H1 (cell line): ENCODE results near the gene MIXL1. TPM values are rescaled to one million over a fixed set of nuclear protein-coding genes. Genes with fewer than 3 reads are reported as not detected.

Source experiments
- CTCF ChIA-PET: fragments of 300-600 bp; sonication (Branson Sonifier 250); formaldehyde crosslinking; loops from one replicate; lab custom pipeline; 2021; ENCODE audit not compliant: partially characterized antibody; lab: Charles Lee
- POLR2A ChIA-PET: fragments of 300-600 bp; sonication (Branson Sonifier 250); formaldehyde crosslinking; loops from one replicate; lab custom pipeline; 2021; ENCODE audit warnings: inconsistent platforms; ENCODE audit not compliant: partially characterized antibody; lab: Charles Lee
- DNase-seq, 2 experiments: peaks; one replicate each; pipeline versions ENCODE4 v3.0.0 to v3.0.0-alpha.2; 2010 to 2022; ENCODE audit warnings: low spot score in 2 of 2, low read depth in 1 of 2, mixed read lengths in 1 of 2
- FAIRE-seq: peaks from 2 replicates; lab custom pipeline; 2011; peaks lifted over from hg19 to GRCh38; lab: Jason Lieb, UNC
- H2AFZ ChIP-seq: 2 replicates; pipeline ENCODE4 v1.8.1; 2012; ENCODE audit warnings: low read length, inconsistent platforms
- H2AK5ac ChIP-seq: 2 replicates; pipeline ENCODE4 v1.6.1; 2013; ENCODE audit warnings: low read depth, low read length
- H2BK120ac ChIP-seq: replicated peaks from 2 replicates; pipeline ENCODE3; 2013; ENCODE audit warnings: low read depth, low read length, inconsistent platforms
- H2BK12ac ChIP-seq: 2 replicates; pipeline ENCODE4 v1.6.1; 2013; ENCODE audit warnings: low read depth, low read length
- H2BK15ac ChIP-seq: 2 replicates; pipeline ENCODE4 v1.6.1; 2013; ENCODE audit warnings: low read length
- H2BK20ac ChIP-seq: 2 replicates; pipeline ENCODE4 v1.6.1; 2013; ENCODE audit warnings: low read length
- H2BK5ac ChIP-seq: 2 replicates; pipeline ENCODE4 v1.6.1; 2013; ENCODE audit warnings: low read depth, low read length
- H3K14ac ChIP-seq: 2 replicates; pipeline ENCODE4 v1.6.1; 2013; ENCODE audit warnings: inconsistent platforms; ENCODE audit not compliant: insufficient read length
- H3K18ac ChIP-seq: 2 replicates; pipeline ENCODE4 v1.6.1; 2013; ENCODE audit warnings: low read length; ENCODE audit errors: extremely low read depth
- H3K23ac ChIP-seq: 2 replicates; pipeline ENCODE4 v1.6.1; 2013; ENCODE audit warnings: inconsistent platforms; ENCODE audit not compliant: insufficient read length
- H3K23me2 ChIP-seq: 2 replicates; pipeline ENCODE4 v1.6.1; 2013; ENCODE audit warnings: low read depth, low read length
- H3K27ac ChIP-seq: 2 replicates; pipeline ENCODE4 v1.6.1; 2011; ENCODE audit warnings: low read depth, low read length, inconsistent platforms
- H3K27me3 ChIP-seq, 4 experiments: replicated peaks in 1 of 4; 1 replicate in 1 of 4; 2 replicates in 3 of 4; pipeline versions ENCODE4 v1.6.1 to v1.8.1; 2011 to 2013; ENCODE audit warnings: low read length in 3 of 4, mild to moderate bottlenecking in 3 of 4, inconsistent platforms in 2 of 4, mixed read lengths in 2 of 4, moderate library complexity in 1 of 4; ENCODE audit not compliant: control insufficient read depth in 3 of 4, insufficient read depth in 3 of 4; ENCODE audit errors: extremely low read depth in 1 of 4
- H3K36me3 ChIP-seq, 4 experiments: 2 replicates each; pipeline versions ENCODE4 v1.6.1 to v1.8.1; 2011 to 2013; ENCODE audit warnings: mild to moderate bottlenecking in 4 of 4, low read length in 3 of 4, moderate library complexity in 2 of 4, control low read depth in 1 of 4, inconsistent platforms in 1 of 4; ENCODE audit not compliant: insufficient read depth in 4 of 4, control insufficient read depth in 2 of 4
- H3K4ac ChIP-seq: replicated peaks from 2 replicates; pipeline ENCODE3; 2013; ENCODE audit warnings: low read length, low read depth, mixed read lengths, inconsistent platforms; ENCODE audit not compliant: insufficient read length
- H3K4me1 ChIP-seq, 4 experiments: replicated peaks in 1 of 4; 1 replicate in 1 of 4; 2 replicates in 3 of 4; pipeline versions ENCODE4 v1.6.1 to v1.8.1; 2011 to 2013; ENCODE audit warnings: low read length in 3 of 4, inconsistent platforms in 2 of 4, mixed read lengths in 1 of 4; ENCODE audit not compliant: insufficient read depth in 4 of 4, control insufficient read depth in 3 of 4
- H3K4me2 ChIP-seq, 2 experiments: 2 replicates each; pipeline versions ENCODE4 v1.6.1 to v1.8.1; 2011 to 2013; ENCODE audit warnings: low read depth in 2 of 2, low read length in 2 of 2, control low read depth in 1 of 2, inconsistent platforms in 1 of 2, mild to moderate bottlenecking in 1 of 2; ENCODE audit not compliant: insufficient read depth in 1 of 2
- H3K4me3 ChIP-seq, 4 experiments: fragments of 200-600, 300-600 bp in 1 of 4; sonication (generic), shearing (Covaris generic), sonication (Bioruptor Twin) in 1 of 4; 2 replicates each; pipeline versions ENCODE4 v1.5.1 to v1.8.1; 2011 to 2016; ENCODE audit warnings: low read length in 4 of 4, low read depth in 3 of 4, control low read depth in 2 of 4, inconsistent platforms in 2 of 4, mild to moderate bottlenecking in 2 of 4, mixed read lengths in 1 of 4, moderate library complexity in 1 of 4; ENCODE audit not compliant: insufficient read depth in 2 of 4; ENCODE audit errors: extremely low read depth in 1 of 4
- H3K56ac ChIP-seq: replicated peaks from 2 replicates; pipeline ENCODE3; 2013; ENCODE audit warnings: low read depth, mild to moderate bottlenecking, mixed read lengths, low read length, inconsistent platforms; ENCODE audit not compliant: insufficient read length
- H3K79me1 ChIP-seq: 2 replicates; pipeline ENCODE4 v1.6.1; 2013; ENCODE audit warnings: low read depth, low read length, control low read depth
- H3K79me2 ChIP-seq, 2 experiments: 2 replicates each; pipeline versions ENCODE4 v1.6.1 to v1.8.1; 2012 to 2013; ENCODE audit warnings: low read length in 2 of 2, mild to moderate bottlenecking in 2 of 2, inconsistent platforms in 1 of 2; ENCODE audit not compliant: insufficient read depth in 2 of 2, control insufficient read depth in 1 of 2
- H3K9ac ChIP-seq, 4 experiments: replicated peaks in 1 of 4; 1 replicate in 1 of 4; 2 replicates in 3 of 4; pipeline versions ENCODE4 v1.6.1 to v1.8.1; 2011 to 2013; ENCODE audit warnings: low read depth in 3 of 4, low read length in 3 of 4, control low read depth in 2 of 4, mild to moderate bottlenecking in 2 of 4, moderate library complexity in 2 of 4, inconsistent platforms in 1 of 4; ENCODE audit errors: extremely low read depth in 1 of 4
- H3K9me3 ChIP-seq, 2 experiments: 2 replicates each; pipeline versions ENCODE4 v1.6.1 to v1.8.1; 2012 to 2013; ENCODE audit warnings: mild to moderate bottlenecking in 2 of 2, moderate library complexity in 2 of 2, control low read depth in 1 of 2, inconsistent platforms in 1 of 2, low read depth in 1 of 2, low read length in 1 of 2, mixed read lengths in 1 of 2; ENCODE audit not compliant: insufficient read depth in 2 of 2
- H4K20me1 ChIP-seq, 2 experiments: replicated peaks in 1 of 2; 2 replicates each; pipeline versions ENCODE3 to v1.8.1; 2011 to 2013; ENCODE audit warnings: inconsistent platforms in 2 of 2, low read length in 2 of 2, mild to moderate bottlenecking in 1 of 2; ENCODE audit not compliant: insufficient read depth in 2 of 2, control insufficient read depth in 1 of 2
- H4K5ac ChIP-seq: 2 replicates; pipeline ENCODE4 v1.6.1; 2013; ENCODE audit warnings: low read length, low read depth, mixed read lengths, inconsistent platforms; ENCODE audit not compliant: insufficient read length
- H4K8ac ChIP-seq: 2 replicates; pipeline ENCODE4 v1.8.0; 2013; ENCODE audit warnings: mild to moderate bottlenecking, moderate library complexity, low read length, inconsistent platforms; ENCODE audit not compliant: insufficient read depth; ENCODE audit errors: extremely low read depth
- H4K91ac ChIP-seq: replicated peaks from 2 replicates; pipeline ENCODE3; 2013; ENCODE audit warnings: low read length, mixed read lengths, inconsistent platforms; ENCODE audit not compliant: insufficient read length
- BACH1 ChIP-seq: IDR thresholded peaks from 2 replicates; pipeline ENCODE4 v1.6.1; 2012; ENCODE audit warnings: low read length, improper control_type of control experiment
- CBX8 ChIP-seq: fragments of 300-800, 300-1000 bp; sonication (generic); IDR thresholded peaks from 2 replicates; pipeline ENCODE4 v1.7.1; 2016; ENCODE audit warnings: low read depth, low read length, borderline replicate concordance
- CTBP2 ChIP-seq: IDR thresholded peaks from 2 replicates; pipeline ENCODE4 v1.7.0; 2011; ENCODE audit warnings: borderline replicate concordance, mild to moderate bottlenecking, moderate library complexity, mixed read lengths, low read length; ENCODE audit not compliant: insufficient read depth, insufficient read length
- CTCF ChIP-seq, 3 experiments: IDR thresholded peaks; 1 replicate in 2 of 3; 2 replicates in 1 of 3; pipeline versions ENCODE4 v1.5.1 to v1.6.1; 2011; ENCODE audit warnings: low read length in 3 of 3, mild to moderate bottlenecking in 3 of 3, inconsistent platforms in 2 of 3, low read depth in 1 of 3, moderate library complexity in 1 of 3; ENCODE audit not compliant: insufficient read depth in 1 of 3; ENCODE audit errors: control extremely low read depth in 1 of 3
- EZH2 ChIP-seq: fragments of 200-600 bp; sonication (generic); IDR thresholded peaks from 2 replicates; pipeline ENCODE4 v1.7.1; 2012; ENCODE audit warnings: low read depth, mild to moderate bottlenecking, moderate library complexity, low read length, inconsistent platforms; ENCODE audit not compliant: severe bottlenecking
- FOSL1 ChIP-seq: IDR thresholded peaks from 2 replicates; pipeline ENCODE4 v1.6.1; 2011; ENCODE audit warnings: mild to moderate bottlenecking, low read depth, low read length, moderate library complexity; ENCODE audit not compliant: insufficient read depth
- KDM1A ChIP-seq: fragments of 200-600, 300-600 bp; sonication (generic); IDR thresholded peaks from 2 replicates; pipeline ENCODE4 v1.7.1; 2016; ENCODE audit warnings: mild to moderate bottlenecking, low read length, borderline replicate concordance
- SAP30 ChIP-seq: fragments of 300-600 bp; sonication (generic); IDR thresholded peaks from 2 replicates; pipeline ENCODE4 v1.7.1; 2012; ENCODE audit warnings: low read length, moderate library complexity, mild to moderate bottlenecking, inconsistent platforms; ENCODE audit not compliant: insufficient read depth, insufficient replicate concordance
- SP2 ChIP-seq: IDR thresholded peaks from 2 replicates; pipeline ENCODE4 v1.6.1; 2012; ENCODE audit warnings: mild to moderate bottlenecking, low read length, inconsistent platforms
- TAF7 ChIP-seq: optimal IDR thresholded peaks from 2 replicates; pipeline ENCODE3; 2011; ENCODE audit warnings: low read depth, mild to moderate bottlenecking, inconsistent platforms, low read length, moderate library complexity, borderline replicate concordance
- TEAD4 ChIP-seq: IDR thresholded peaks from 2 replicates; pipeline ENCODE4 v1.6.1; 2012; ENCODE audit warnings: low read depth, low read length, inconsistent platforms, mixed read lengths
- YY1 ChIP-seq: IDR thresholded peaks from 2 replicates; pipeline ENCODE4 v1.6.1; 2011; ENCODE audit warnings: low read depth, mild to moderate bottlenecking, low read length
- WGBS, 2 experiments: shearing (Covaris generic) in 1 of 2; methylation state at CpG; one replicate each; pipeline versions ENCODE4 v1.1.6 to v1.1.7; 2013 to 2015; ENCODE audit warnings: low lambda C conversion rate in 2 of 2, mixed read lengths in 2 of 2, inconsistent platforms in 1 of 2, low coverage in 1 of 2, missing lambda C conversion rate in 1 of 2; ENCODE audit not compliant: insufficient replicate concordance in 2 of 2, insufficient coverage in 1 of 2, insufficient read length in 1 of 2; ENCODE audit errors: extremely low coverage in 1 of 2, missing lambda C conversion rate in 1 of 2; 5-methylcytosine and 5-hydroxymethylcytosine counted together
- polyA plus RNA-seq, 7 experiments: library from polyadenylated mRNA; depleted of rRNA in 3 of 7; stranded (reverse) in 5 of 7; unstranded in 2 of 7; fragments of >200 nt in 5 of 7; fragments of 200-250 nt in 2 of 7; gene quantifications; 1 replicate in 5 of 7; 2 replicates in 1 of 7; 4 replicates in 1 of 7; pipeline versions ENCODE4 v1.2.1 to v1.2.3, GENCODE V29; 2011 to 2013; ENCODE audit warnings: missing spikeins in 2 of 7, mixed read lengths in 2 of 7
- total RNA-seq: library from RNA; stranded (reverse); fragmentation: NEBNext Ultra II Directional; extraction: Animal tissue kit (Norgen Biotek cat#: 25700); gene quantifications from 2 replicates; pipeline ENCODE4 v1.2.1, GENCODE V29; 2021

The MIXL1 gene
- total and polyA plus RNA-seq, 2 of the 8 experiments (the other 6 are each of a cell fraction or from before 2014, with no cell fraction given) = 1.5 to 1.8 TPM

GRCh38 chr1:226195144-226195543 lies 28.3 kb upstream of the MIXL1 start:
- CTCF ChIA-PET = interaction anchor here (2.1 to 10.3 kb wide), 4 partner anchors 14 to 69 kb away, joined by 7 to 139 read pairs (median 68); partner anchors contain the start of gene MIXL1
- Histone ChIP-seq H3K18ac (no peak overlapping the region), H4K8ac (no peak overlapping the region), H3K27ac (no peak overlapping the region), H2BK15ac (no peak overlapping the region), H3K56ac (no peak overlapping the region), H3K14ac (no peak overlapping the region), H3K9ac (no peak overlapping the region), H4K20me1 (no peaks in the 10 kb centered on the region), H3K9me3 (no peaks in the 10 kb centered on the region), H3K4me3 (no peak overlapping the region), H2BK120ac (no peak overlapping the region), H3K4me1 (no peaks in the 10 kb centered on the region), H3K4me2 (no peak overlapping the region), H3K23ac (no peak overlapping the region), H2BK5ac (no peak overlapping the region), H3K79me2 (no peaks in the 10 kb centered on the region)
- TF ChIP-seq YY1 (no peak), TAF7 (no peak), CTCF (IDR thresholded peaks at IDR 0.05; ENCODE audit: control extremely low read depth in 1 of 3, insufficient read depth in 1 of 3, low read depth in 1 of 3, low read length in 3 of 3) (no peak), SAP30 (no peak), CBX8 (no peak), TEAD4 (no peak), SP2 (no peak), FOSL1 (no peak), CTBP2 (no peak), BACH1 (no peak), KDM1A (no peak), EZH2 (no peak)
- TF ChIP-seq, all 59 proteins: peak for 0
- Histone ChIP-seq H2BK20ac (no peak overlapping the region), H3K23me2 (no peaks in the 10 kb centered on the region), H4K91ac (no peak overlapping the region), H2BK12ac (no peak overlapping the region), H2AFZ (no peak overlapping the region), H3K36me3 (no peaks in the 10 kb centered on the region), H2AK5ac (no peak overlapping the region), H3K27me3 (no peaks in the 10 kb centered on the region; a peak in 1 of 7 replicates), H3K4ac (no peak overlapping the region), H3K79me1 (no peaks in the 10 kb centered on the region), H4K5ac (no peak overlapping the region)
- POLR2A ChIA-PET = no interaction called here
- WGBS, 2 experiments = 90% methylated on average over 1 of the region's 1 CpG; no CpG with 5 or more reads in 1 of the 2 experiments
- FAIRE-seq (no peak), DNase-seq (no peak)
